OCI-LY1 (cell line): ENCODE measurements around the gene MCUR1.

Experiments
- H2AFZ ChIP-seq: fragments of 200-600 bp; sonication (generic), shearing (Covaris generic); 2 replicates; pipeline ENCODE4 v1.6.0; 2014; ENCODE audit warnings: antibody characterized with exemption, mild to moderate bottlenecking, low read length
- H3F3A ChIP-seq: fragments of 200-600 bp; sonication (generic), shearing (Covaris generic); 2 replicates; pipeline ENCODE4 v1.6.0; 2014; ENCODE audit warnings: mild to moderate bottlenecking, antibody characterized with exemption, low read length, moderate library complexity; ENCODE audit not compliant: insufficient read depth
- H3K27ac ChIP-seq: fragments of 200-600 bp; sonication (generic); 2 replicates; pipeline ENCODE4 v1.5.1; 2014; ENCODE audit warnings: low read length, mixed run types, mild to moderate bottlenecking, low read depth; ENCODE audit not compliant: poor library complexity, severe bottlenecking
- H3K27me3 ChIP-seq: fragments of 200-600 bp; sonication (generic); 2 replicates; pipeline ENCODE4 v1.6.0; 2014; ENCODE audit warnings: antibody characterized with exemption, mild to moderate bottlenecking, low read length, moderate library complexity; ENCODE audit not compliant: insufficient read depth
- H3K36me3 ChIP-seq: fragments of 200-600 bp; sonication (generic); 2 replicates; pipeline ENCODE4 v1.6.1; 2014; ENCODE audit warnings: mild to moderate bottlenecking, antibody characterized with exemption, low read length, moderate library complexity, mixed read lengths; ENCODE audit not compliant: insufficient read depth
- H3K4me1 ChIP-seq: fragments of 200-600 bp; sonication (generic); 2 replicates; pipeline ENCODE4 v1.5.1; 2014; ENCODE audit warnings: mild to moderate bottlenecking, low read length, moderate library complexity; ENCODE audit not compliant: insufficient read depth, severe bottlenecking
- H3K4me2 ChIP-seq: fragments of 200-600 bp; sonication (generic), shearing (Covaris generic); 2 replicates; pipeline ENCODE4 v1.6.1; 2014; ENCODE audit warnings: low read length
- H3K4me3 ChIP-seq: fragments of 200-600 bp; sonication (generic); 2 replicates; pipeline ENCODE4 v1.5.1; 2014; ENCODE audit warnings: low read length, low read depth, mild to moderate bottlenecking, mixed read lengths; ENCODE audit not compliant: poor library complexity, severe bottlenecking
- H3K79me2 ChIP-seq: fragments of 200-600 bp; shearing (Covaris generic); 2 replicates; pipeline ENCODE4 v1.6.1; 2016; ENCODE audit warnings: mixed run types, low read length, mixed read lengths; ENCODE audit not compliant: insufficient read depth
- H3K9ac ChIP-seq: fragments of 200-600 bp; sonication (generic), shearing (Covaris generic); 2 replicates; pipeline ENCODE4 v1.6.1; 2014; ENCODE audit warnings: mild to moderate bottlenecking, low read length, mixed read lengths
- H3K9me2 ChIP-seq: fragments of 200-600 bp; sonication (generic), shearing (Covaris generic); 2 replicates; pipeline ENCODE4 v1.6.1; 2014; ENCODE audit warnings: low read depth, mild to moderate bottlenecking, low read length, mixed read lengths
- H3K9me3 ChIP-seq: fragments of 200-600 bp; shearing (Covaris generic); 2 replicates; pipeline ENCODE4 v1.6.1; 2014; ENCODE audit warnings: low read length, mixed read lengths
- H4K20me1 ChIP-seq: fragments of 200-600 bp; sonication (generic), shearing (Covaris generic); 2 replicates; pipeline ENCODE4 v1.6.0; 2016; ENCODE audit warnings: mild to moderate bottlenecking, low read length; ENCODE audit not compliant: insufficient read depth
- EZH2 ChIP-seq: fragments of 200-600 bp; sonication (generic), shearing (Covaris generic); IDR thresholded peaks from 2 replicates; pipeline ENCODE4 v1.8.0; 2017; ENCODE audit warnings: borderline replicate concordance, mixed run types, mild to moderate bottlenecking, antibody characterized with exemption, low read length, moderate library complexity, mixed read lengths
- TF ChIP-seq, protein P1 (sequence below): fragments of 200-600 bp; sonication (generic), shearing (Covaris generic); IDR thresholded peaks from 2 replicates; pipeline ENCODE4 v1.5.1; 2017; ENCODE audit warnings: mild to moderate bottlenecking, antibody characterized with exemption, low read length, moderate library complexity, mixed read lengths

Gene MCUR1

DNA sequence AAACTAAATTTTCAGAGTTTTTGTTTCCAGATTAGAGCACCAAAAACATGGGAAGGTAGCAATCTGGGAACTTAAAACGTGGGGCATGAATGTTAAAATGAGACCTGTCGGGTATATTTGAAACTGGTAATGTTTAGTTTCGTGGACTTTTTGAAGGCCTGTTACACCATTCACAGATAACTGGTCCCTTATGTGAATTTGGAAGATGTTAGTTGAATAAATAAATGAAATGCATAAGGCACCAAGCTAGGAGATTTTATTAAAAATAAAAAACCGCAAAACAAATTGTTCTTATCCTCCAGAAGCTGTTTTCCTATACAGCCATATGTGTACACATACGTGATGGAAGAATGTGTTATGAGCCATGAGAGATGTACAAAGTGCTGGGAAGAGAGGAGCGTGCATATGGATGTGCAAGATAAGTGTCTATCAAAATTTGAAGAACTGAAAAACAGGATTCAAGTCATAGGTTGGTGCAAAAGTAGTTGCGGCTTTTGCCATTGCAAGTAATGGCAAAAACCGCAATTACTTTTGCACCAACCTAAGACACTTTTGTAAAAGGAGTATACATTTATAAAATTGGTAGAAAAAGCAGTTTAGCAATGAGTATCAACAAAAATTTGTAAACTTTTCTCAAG, 700 bp upstream of the MCUR1 start:
- Histone ChIP-seq H3K9ac (peak overlapping the region; percentile 81), H3K4me2 (peak overlapping the region; percentile 88), H3K27ac (peak overlapping the region; percentile 91), H3K4me1 (peaks cover 36% of the 10 kb centered on the region), H4K20me1 (no peaks in the 10 kb centered on the region), H3K9me2 (no peaks in the 10 kb centered on the region), H3K4me3 (peak overlapping the region; percentile 93), H3K9me3 (no peaks in the 10 kb centered on the region), H3F3A (peaks cover 5% of the 10 kb centered on the region; the same call in 1 of the 2 replicates), H3K27me3 (no peaks in the 10 kb centered on the region), H2AFZ (peak overlapping the region; percentile 89), H3K79me2 (peaks cover 34% of the 10 kb centered on the region), H3K36me3 (no peaks in the 10 kb centered on the region)
- no peak for TF ChIP-seq EZH2
- TF ChIP-seq, protein P1, sequence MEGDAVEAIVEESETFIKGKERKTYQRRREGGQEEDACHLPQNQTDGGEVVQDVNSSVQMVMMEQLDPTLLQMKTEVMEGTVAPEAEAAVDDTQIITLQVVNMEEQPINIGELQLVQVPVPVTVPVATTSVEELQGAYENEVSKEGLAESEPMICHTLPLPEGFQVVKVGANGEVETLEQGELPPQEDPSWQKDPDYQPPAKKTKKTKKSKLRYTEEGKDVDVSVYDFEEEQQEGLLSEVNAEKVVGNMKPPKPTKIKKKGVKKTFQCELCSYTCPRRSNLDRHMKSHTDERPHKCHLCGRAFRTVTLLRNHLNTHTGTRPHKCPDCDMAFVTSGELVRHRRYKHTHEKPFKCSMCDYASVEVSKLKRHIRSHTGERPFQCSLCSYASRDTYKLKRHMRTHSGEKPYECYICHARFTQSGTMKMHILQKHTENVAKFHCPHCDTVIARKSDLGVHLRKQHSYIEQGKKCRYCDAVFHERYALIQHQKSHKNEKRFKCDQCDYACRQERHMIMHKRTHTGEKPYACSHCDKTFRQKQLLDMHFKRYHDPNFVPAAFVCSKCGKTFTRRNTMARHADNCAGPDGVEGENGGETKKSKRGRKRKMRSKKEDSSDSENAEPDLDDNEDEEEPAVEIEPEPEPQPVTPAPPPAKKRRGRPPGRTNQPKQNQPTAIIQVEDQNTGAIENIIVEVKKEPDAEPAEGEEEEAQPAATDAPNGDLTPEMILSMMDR: no peak

DNA sequence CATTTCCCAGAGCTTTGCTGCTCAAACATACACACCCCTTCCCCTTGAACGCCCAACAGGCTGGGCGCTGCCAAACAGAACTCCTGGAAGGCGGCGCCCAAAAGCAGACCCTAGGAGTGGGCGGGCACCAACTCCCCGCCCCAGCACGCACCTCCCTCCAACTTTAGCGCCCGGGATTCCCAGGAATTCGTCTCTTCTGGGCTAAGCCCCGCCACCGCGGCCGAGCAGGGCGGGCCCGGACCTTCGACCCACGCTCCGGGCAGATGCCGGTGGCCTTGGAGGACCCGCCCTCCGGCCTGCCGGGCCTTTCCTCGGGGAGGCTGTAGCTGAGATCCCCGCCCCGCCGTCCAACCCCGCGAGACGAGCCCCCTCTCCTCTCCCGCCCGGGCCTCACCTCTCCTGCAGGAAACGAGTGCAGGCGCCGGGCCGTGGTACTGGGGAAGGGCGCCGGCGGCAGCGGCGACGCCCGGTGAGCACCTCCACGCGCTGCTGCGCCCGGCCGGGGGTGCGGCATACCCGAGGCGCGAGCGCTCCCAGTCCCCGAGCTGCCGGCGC, 659 bp downstream of the MCUR1 start:
- Histone ChIP-seq H3K27ac (peak overlapping the region; percentile 85), H3K9ac (peak overlapping the region; percentile 91), H3K4me1 (peaks cover 36% of the 10 kb centered on the region), H2AFZ (peak overlapping the region; percentile 12; the same call in 1 of the 2 replicates), H3K9me2 (no peaks in the 10 kb centered on the region), H3K4me3 (peak overlapping the region; percentile 93), H3K79me2 (peaks cover 41% of the 10 kb centered on the region), H3K36me3 (peaks cover 3% of the 10 kb centered on the region; the same call in 1 of the 2 replicates), H3K27me3 (no peaks in the 10 kb centered on the region), H3K4me2 (peak overlapping the region; percentile 78), H3K9me3 (no peaks in the 10 kb centered on the region), H4K20me1 (no peaks in the 10 kb centered on the region), H3F3A (peaks cover 5% of the 10 kb centered on the region; the same call in 1 of the 2 replicates)
- TF ChIP-seq EZH2: no peak
- TF ChIP-seq, protein P1: no peak

DNA sequence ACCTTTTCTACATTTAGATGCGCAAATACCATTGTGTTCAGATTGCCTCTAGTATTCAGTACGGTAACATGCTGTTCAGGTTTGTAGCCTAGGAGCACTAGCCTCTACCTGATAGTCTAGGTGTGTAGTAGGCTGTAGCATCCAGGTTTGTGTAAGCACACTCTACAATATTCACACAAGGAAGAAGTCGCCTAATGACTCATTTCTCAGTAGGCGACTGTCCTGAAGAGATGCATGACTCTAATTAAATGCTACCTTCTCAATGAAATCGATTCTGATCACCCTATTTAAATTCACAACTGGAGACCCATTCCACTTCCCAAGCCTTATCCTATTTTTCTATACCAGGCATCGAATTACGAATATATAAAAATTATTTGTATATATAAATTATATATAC, 1.3 kb downstream of the MCUR1 start:
- Histone ChIP-seq H2AFZ (no peak overlapping the region), H3K9ac (peak overlapping the region; percentile 91), H3K4me3 (peak overlapping the region; percentile 93), H3K9me2 (no peaks in the 10 kb centered on the region), H3K4me1 (peaks cover 36% of the 10 kb centered on the region), H3K36me3 (peaks cover 3% of the 10 kb centered on the region; the same call in 1 of the 2 replicates), H3K27me3 (no peaks in the 10 kb centered on the region), H3K27ac (no peak overlapping the region), H3K9me3 (no peaks in the 10 kb centered on the region), H3K79me2 (peaks cover 41% of the 10 kb centered on the region), H4K20me1 (no peaks in the 10 kb centered on the region), H3F3A (peaks cover 5% of the 10 kb centered on the region; the same call in 1 of the 2 replicates), H3K4me2 (peak overlapping the region; percentile 78)
- no peak for TF ChIP-seq EZH2
- TF ChIP-seq, protein P1: no peak
